Progenitor cell of endocrine pancreas (in vitro differentiated cells): Measurements from ENCODE around the gene OSBPL10. TPM values are rescaled to one million over a fixed set of nuclear protein-coding genes. Genes with fewer than 3 reads are reported as not detected.
"Not testable (repeated sequence)": the region's sequence is repeated elsewhere in the genome, so short reads cannot be mapped to it uniquely, and the experiment has no call there.

Experiments
- DNase-seq: peaks from one replicate; pipeline ENCODE4 v3.0.0; 2021; ENCODE audit warnings: low spot score; ENCODE audit not compliant: unreplicated experiment
- H3K27ac Mint-ChIP-seq: 2 replicates; pipeline ENCODE4 v1.8.0; 2021; ENCODE audit warnings: mild to moderate bottlenecking, moderate library complexity, mixed read lengths
- H3K27me3 Mint-ChIP-seq: 2 replicates; pipeline ENCODE4 v1.8.0; 2021; ENCODE audit warnings: mixed read lengths
- H3K36me3 Mint-ChIP-seq: 2 replicates; pipeline ENCODE4 v1.8.0; 2022; ENCODE audit warnings: mixed read lengths; ENCODE audit not compliant: insufficient read depth
- H3K4me1 Mint-ChIP-seq: 2 replicates; pipeline ENCODE4 v1.8.0; 2021; ENCODE audit warnings: low read depth, mixed read lengths
- H3K4me3 Mint-ChIP-seq: 2 replicates; pipeline ENCODE4 v1.8.0; 2021; ENCODE audit warnings: low read depth, mild to moderate bottlenecking, moderate library complexity, mixed read lengths
- H3K9me3 Mint-ChIP-seq: 2 replicates; pipeline ENCODE4 v1.8.0; 2021; ENCODE audit warnings: low read depth, mixed read lengths
- CTCF ChIP-seq: fragments of 200-600 bp; sonication (generic); IDR thresholded peaks from one replicate; pipeline ENCODE4 v1.5.0; 2021; ENCODE audit warnings: antibody characterized with exemption, mild to moderate bottlenecking; ENCODE audit not compliant: unreplicated experiment
- total RNA-seq: library from RNA; stranded (reverse); gene quantifications from 2 replicates; pipeline ENCODE4 v1.2.1, GENCODE V29; 2021

OSBPL10 gene
- total RNA-seq, 1 donor from 2014 or later: 25.2 TPM

GRCh38 chr3:31690771-31691170, 290.3 kb downstream of the OSBPL10 start:
- Mint-ChIP-seq H3K27me3 (no peaks in the 10 kb centered on the region), H3K27ac (no peak overlapping the region), H3K4me1 (no peaks in the 10 kb centered on the region), H3K9me3 (peaks cover 10% of the 10 kb centered on the region), H3K4me3 (no peak overlapping the region), H3K36me3 (peaks cover 13% of the 10 kb centered on the region)
- no peak for DNase-seq
- TF ChIP-seq CTCF: no peak

- H3K4me1 Mint-ChIP-seq, H3K27ac Mint-ChIP-seq, DNase-seq, H3K4me3 Mint-ChIP-seq, H3K27me3 Mint-ChIP-seq: not testable (repeated sequence)
- Mint-ChIP-seq H3K36me3 (peaks cover 13% of the 10 kb centered on the region), H3K9me3 (peaks cover 10% of the 10 kb centered on the region)
Measured at GRCh38 chr3:31689523-31689922, 291.5 kb downstream of the OSBPL10 start.

- no peak for TF ChIP-seq CTCF
- DNase-seq: no peak
- Mint-ChIP-seq H3K27ac (no peak overlapping the region), H3K9me3 (peaks cover 10% of the 10 kb centered on the region), H3K36me3 (peaks cover 13% of the 10 kb centered on the region), H3K4me3 (no peak overlapping the region), H3K27me3 (no peaks in the 10 kb centered on the region), H3K4me1 (no peaks in the 10 kb centered on the region)
Measured at GRCh38 chr3:31688984-31689383, 292.1 kb downstream of the OSBPL10 start.

- Mint-ChIP-seq H3K27me3 (no peaks in the 10 kb centered on the region), H3K27ac (no peak overlapping the region)
Measured at GRCh38 chr3:31687020-31687802, 293.9 kb downstream of the OSBPL10 start.

GRCh38 chr3:31680072-31680870, 300.8 kb downstream of the OSBPL10 start:
- no peak overlapping the region for H3K4me3 Mint-ChIP-seq
- H3K27me3 Mint-ChIP-seq: peaks cover 4% of the 10 kb centered on the region
- no peaks in the 10 kb centered on the region for H3K9me3 Mint-ChIP-seq
- H3K4me1 Mint-ChIP-seq: peaks cover 23% of the 10 kb centered on the region
- H3K36me3 Mint-ChIP-seq: peaks cover 14% of the 10 kb centered on the region
- TF ChIP-seq CTCF: no peak
- no peak for DNase-seq
- peak overlapping the region; percentile 79 for H3K27ac Mint-ChIP-seq

More at GRCh38 chr3:31687020-31687802, 293.9 kb downstream of the OSBPL10 start:
- no peak overlapping the region for H3K4me3 Mint-ChIP-seq
- peaks cover 23% of the 10 kb centered on the region for H3K36me3 Mint-ChIP-seq
- DNase-seq: no peak
- peak; percentile 19 for TF ChIP-seq CTCF
- H3K9me3 Mint-ChIP-seq: peaks cover 10% of the 10 kb centered on the region
- H3K4me1 Mint-ChIP-seq: no peaks in the 10 kb centered on the region
